HepG2 (cell line): Measurements from ENCODE around the gene C2CD3. TPM values are rescaled to one million over a fixed set of nuclear protein-coding genes. Genes with fewer than 3 reads are reported as not detected.

Experiments used
- ATAC-seq: fragments of 200-7000 bp; cut with Tn5 transposase; 3 replicates; pipeline ENCODE4 v1.9.1; 2020; ENCODE audit warnings: mild to moderate bottlenecking, moderate library complexity
- BruUV-seq: library from RNA; stranded (reverse); fragments of 400-500 nt; replicated peaks from 2 replicates; lab custom pipeline; 2021; lab: Mats Ljungman, UMichigan
- CTCF ChIA-PET: fragments of 300-600 bp; formaldehyde crosslinking; extraction: SDS; loops from one replicate; lab custom pipeline; 2021; ENCODE audit warnings: low total read pairs, inconsistent platforms, low intra/inter-chr PET ratio; lab: Yijun Ruan, JAX
- POLR2A ChIA-PET: fragments of 350-600 bp; sonication (Branson Sonifier 250); formaldehyde crosslinking; loops from one replicate; lab custom pipeline; 2020; ENCODE audit warnings: antibody characterized with exemption, inconsistent platforms; lab: Yijun Ruan, JAX
- DNase-seq: peaks from one replicate; pipeline ENCODE4 v3.0.0-alpha.2; 2015; ENCODE audit warnings: low spot score
- FAIRE-seq: peaks from 3 replicates; lab custom pipeline; 2011; peaks lifted over from hg19 to GRCh38; lab: Jason Lieb, UNC
- H2AFZ ChIP-seq: one replicate; pipeline ENCODE4 v1.6.1; 2011; ENCODE audit warnings: low read length, inconsistent platforms
- H3K27ac ChIP-seq: fragments of 300-600 bp; 3 replicates; pipeline ENCODE4 v1.8.0; 2011; ENCODE audit warnings: mixed run types, mild to moderate bottlenecking, mixed read lengths, low read length, inconsistent platforms; ENCODE audit not compliant: insufficient read depth; ENCODE audit errors: extremely low read length
- H3K27me3 ChIP-seq, 2 experiments: fragments of 200-600 bp in 1 of 2; 2 replicates in 1 of 2; 3 replicates in 1 of 2; pipeline versions ENCODE4 v1.6.0 to v1.8.0; 2011; ENCODE audit warnings: low read length in 2 of 2, mild to moderate bottlenecking in 2 of 2, moderate library complexity in 2 of 2, inconsistent platforms in 1 of 2; ENCODE audit not compliant: insufficient read depth in 2 of 2, control insufficient read depth in 1 of 2
- H3K36me3 ChIP-seq, 2 experiments: fragments of 200-600 bp in 1 of 2; replicated peaks in 1 of 2; 2 replicates in 1 of 2; 3 replicates in 1 of 2; pipeline versions ENCODE4 v1.5.1 to v1.8.0; 2011; ENCODE audit warnings: low read length in 2 of 2, inconsistent platforms in 1 of 2; ENCODE audit not compliant: insufficient read depth in 2 of 2, control insufficient read depth in 1 of 2
- H3K4me1 ChIP-seq: 2 replicates; pipeline ENCODE4 v1.5.1; 2012; ENCODE audit warnings: low read length, inconsistent platforms; ENCODE audit not compliant: insufficient read depth
- H3K4me2 ChIP-seq: 2 replicates; pipeline ENCODE4 v1.6.0; 2011; ENCODE audit warnings: low read depth, low read length, inconsistent platforms
- H3K4me3 ChIP-seq, 3 experiments: fragments of 200-600 bp in 1 of 3; sonication (generic), shearing (Covaris generic) in 1 of 3; replicated peaks in 1 of 3; 2 replicates each; pipeline ENCODE4 v1.5.1; 2011 to 2016; ENCODE audit warnings: low read length in 3 of 3, inconsistent platforms in 2 of 3, low read depth in 2 of 3, mild to moderate bottlenecking in 2 of 3, control low read depth in 1 of 3, mixed read lengths in 1 of 3; ENCODE audit not compliant: insufficient read depth in 1 of 3
- H3K79me2 ChIP-seq: one replicate; pipeline ENCODE4 v1.6.1; 2011; ENCODE audit warnings: low read length, inconsistent platforms; ENCODE audit not compliant: insufficient read depth
- H3K9ac ChIP-seq: 2 replicates; pipeline ENCODE4 v1.6.0; 2011; ENCODE audit warnings: mild to moderate bottlenecking, low read depth, low read length, inconsistent platforms; ENCODE audit not compliant: insufficient read depth
- H3K9me3 ChIP-seq: 2 replicates; pipeline ENCODE4 v1.5.1; 2012; ENCODE audit warnings: mild to moderate bottlenecking, low read length
- H4K20me1 ChIP-seq: 2 replicates; pipeline ENCODE4 v1.6.0; 2011; ENCODE audit warnings: inconsistent platforms, mild to moderate bottlenecking, low read length, moderate library complexity; ENCODE audit not compliant: insufficient read depth
- ARID5B ChIP-seq: IDR thresholded peaks from 2 replicates; pipeline ENCODE4 v1.4.0; 2020; ENCODE audit warnings: mild to moderate bottlenecking, missing genetic modification reagents
- ERF ChIP-seq: IDR thresholded peaks from 2 replicates; pipeline ENCODE4 v1.6.1; 2018; ENCODE audit warnings: missing biosample characterization, missing genetic modification reagents
- FOSL2 ChIP-seq: sonication (generic); formaldehyde crosslinking; IDR thresholded peaks from 2 replicates; pipeline ENCODE4 v1.4.0; 2020; ENCODE audit warnings: missing genetic modification reagents
- HNF4G ChIP-seq, 2 experiments: sonication (generic) in 1 of 2; formaldehyde crosslinking in 1 of 2; IDR thresholded peaks; 2 replicates each; pipeline versions ENCODE4 v1.4.0 to v1.6.1; 2011 to 2020; ENCODE audit warnings: borderline replicate concordance in 2 of 2, low read depth in 2 of 2, mild to moderate bottlenecking in 2 of 2, low read length in 1 of 2, missing genetic modification reagents in 1 of 2, moderate library complexity in 1 of 2
- NAIF1 ChIP-seq: sonication (generic); formaldehyde crosslinking; IDR thresholded peaks from 2 replicates; pipeline ENCODE4 v1.5.0; 2020; ENCODE audit warnings: mild to moderate bottlenecking, missing genetic modification reagents, borderline replicate concordance
- PHF8 ChIP-seq: sonication (generic); formaldehyde crosslinking; IDR thresholded peaks from 2 replicates; pipeline ENCODE4 v1.5.0; 2020; ENCODE audit warnings: missing genetic modification reagents
- RFX5 ChIP-seq: IDR thresholded peaks from 2 replicates; pipeline ENCODE4 v1.6.1; 2011; ENCODE audit warnings: low read depth, low read length, improper control_type of control experiment
- SAP130 ChIP-seq: IDR thresholded peaks from 2 replicates; pipeline ENCODE4 v1.6.1; 2016; ENCODE audit warnings: low read depth
- ZBTB33 ChIP-seq: sonication (generic); formaldehyde crosslinking; IDR thresholded peaks from 2 replicates; pipeline ENCODE4 v1.4.0; 2020; ENCODE audit warnings: missing genetic modification reagents
- ZFP36L1 ChIP-seq: sonication (generic); formaldehyde crosslinking; IDR thresholded peaks from 2 replicates; pipeline ENCODE4 v1.8.0; 2022; ENCODE audit warnings: mild to moderate bottlenecking, missing genetic modification reagents, moderate library complexity
- ZNF574 ChIP-seq: sonication (generic); formaldehyde crosslinking; IDR thresholded peaks from 2 replicates; pipeline ENCODE4 v1.4.0; 2020; ENCODE audit warnings: missing genetic modification reagents
- ZNF614 ChIP-seq: IDR thresholded peaks from 2 replicates; pipeline ENCODE4 v1.6.1; 2018; ENCODE audit warnings: missing biosample characterization, missing genetic modification reagents, inconsistent platforms, borderline replicate concordance
- ZNF800 ChIP-seq: sonication (generic); formaldehyde crosslinking; IDR thresholded peaks from 2 replicates; pipeline ENCODE4 v1.4.0; 2020; ENCODE audit warnings: missing genetic modification reagents
- in situ Hi-C: cut with HindIII; loops from 2 replicates; pipeline ENCODE4 v1.10.0; 2017; ENCODE audit warnings: low pct_unique_long_range_greater_than_20kb; ENCODE audit not compliant: extremely low pct_ligation_motif_present
- intact Hi-C: fragments of 100-400 bp; cut with micrococcal nuclease; formaldehyde crosslinking; loops from one replicate; pipeline ENCODE4 v1.10.0; 2022; ENCODE audit not compliant: unreplicated experiment
- polyA plus RNA-seq, 8 experiments: library from polyadenylated mRNA; depleted of rRNA in 3 of 8; stranded (reverse) in 7 of 8; unstranded in 1 of 8; fragments of >200 nt; fragmentation: Illumina TruSeq in 4 of 8; extraction: Trizol in 4 of 8; gene quantifications; 2 replicates each; pipeline versions ENCODE4 v1.2.1 to v1.2.3, GENCODE V29; 2011 to 2016; ENCODE audit warnings: low read depth in 4 of 8, missing spikeins in 1 of 8, mixed read lengths in 1 of 8; ENCODE audit not compliant: insufficient read depth in 1 of 8
- total RNA-seq, 5 experiments: library from RNA; depleted of rRNA; stranded (reverse); fragments of >200 nt; fragmentation: Illumina TruSeq; extraction: Trizol; gene quantifications; 2 replicates each; pipeline ENCODE4 v1.2.3, GENCODE V29; 2016; ENCODE audit warnings: low read depth in 1 of 5

C2CD3 gene
- total and polyA plus RNA-seq, 2 of the 13 experiments (the other 11 are each of a cell fraction or from before 2014, with no cell fraction given): 5.5 to 6.4 TPM

- FAIRE-seq (no peak), DNase-seq (no peak), ATAC-seq (no peak)
- Histone ChIP-seq H3K9ac (no peak overlapping the region), H3K4me1 (peaks cover 27% of the 10 kb centered on the region), H3K36me3 (no peaks in the 10 kb centered on the region), H3K9me3 (no peaks in the 10 kb centered on the region), H3K27me3 (no peaks in the 10 kb centered on the region), H3K4me2 (no peak overlapping the region), H4K20me1 (no peaks in the 10 kb centered on the region), H2AFZ (no peak overlapping the region), H3K27ac (no peak overlapping the region), H3K4me3 (no peak overlapping the region), H3K79me2 (no peaks in the 10 kb centered on the region)
- no TSS peak for BruUV-seq
- intact Hi-C loops: no loop called here
- CTCF ChIA-PET: no interaction called here
- in situ Hi-C loops: no loop called here
- POLR2A ChIA-PET: no interaction called here
- TF ChIP-seq ZNF614 (CRISPR knock-in tag) (no peak), ERF (CRISPR knock-in tag) (no peak), NAIF1 (CRISPR knock-in tag) (no peak), ZBTB33 (CRISPR knock-in tag) (no peak), HNF4G (IDR thresholded peaks at IDR 0.05; ENCODE audit: borderline replicate concordance, low read depth, low read length) (no peak), HNF4G (CRISPR knock-in tag; IDR thresholded peaks at IDR 0.05; ENCODE audit: borderline replicate concordance, low read depth) (no peak), FOSL2 (no peak), ZNF574 (no peak), RFX5 (no peak), ZNF800 (CRISPR knock-in tag) (no peak), PHF8 (CRISPR knock-in tag) (no peak), SAP130 (no peak), ZFP36L1 (CRISPR knock-in tag) (no peak), ARID5B (CRISPR knock-in tag) (no peak)
These were observed 147.5 kb downstream of the C2CD3 start for GRCh38 chr11:74023276-74023675.
